ENCODE results near the gene MMP12. TPM values are rescaled to one million over a fixed set of nuclear protein-coding genes. Genes with fewer than 3 reads are reported as not detected.
"Not testable (repeated sequence)": the region's sequence is repeated elsewhere in the genome, so short reads cannot be mapped to it uniquely, and the experiment has no call there.

The MMP12 gene
- 4.0 and 4.6 TPM in 2 replicates for total RNA-seq (2014; rRNA removed; shearing (Covaris generic))

DNA sequence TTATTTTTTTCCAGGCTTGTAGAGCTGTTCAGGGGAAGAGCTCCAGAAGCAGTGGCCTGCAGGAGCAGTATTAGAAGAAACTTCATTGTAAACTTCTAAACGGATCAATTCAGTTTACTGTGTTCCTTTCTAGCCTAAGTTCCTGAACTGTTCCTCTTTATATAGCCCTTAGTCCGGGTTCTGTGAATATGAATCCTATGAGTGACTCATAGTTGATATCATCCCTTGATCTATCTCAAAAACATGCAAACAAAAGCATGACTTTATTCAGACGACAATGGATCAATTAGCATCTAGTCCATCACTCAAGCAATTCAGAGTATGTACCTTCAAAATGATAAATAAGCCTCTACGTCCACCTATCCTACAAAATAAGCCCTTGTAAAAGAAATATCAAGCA lies at the start of gene MMP12:
Gene MMP12 (minus strand): TSS at position 131 of the 400 bp plus-strand sequence. CDS start 45 bp downstream, at position 86.
- DNase-seq (ENCODE audit: low read depth): no peak

DNA sequence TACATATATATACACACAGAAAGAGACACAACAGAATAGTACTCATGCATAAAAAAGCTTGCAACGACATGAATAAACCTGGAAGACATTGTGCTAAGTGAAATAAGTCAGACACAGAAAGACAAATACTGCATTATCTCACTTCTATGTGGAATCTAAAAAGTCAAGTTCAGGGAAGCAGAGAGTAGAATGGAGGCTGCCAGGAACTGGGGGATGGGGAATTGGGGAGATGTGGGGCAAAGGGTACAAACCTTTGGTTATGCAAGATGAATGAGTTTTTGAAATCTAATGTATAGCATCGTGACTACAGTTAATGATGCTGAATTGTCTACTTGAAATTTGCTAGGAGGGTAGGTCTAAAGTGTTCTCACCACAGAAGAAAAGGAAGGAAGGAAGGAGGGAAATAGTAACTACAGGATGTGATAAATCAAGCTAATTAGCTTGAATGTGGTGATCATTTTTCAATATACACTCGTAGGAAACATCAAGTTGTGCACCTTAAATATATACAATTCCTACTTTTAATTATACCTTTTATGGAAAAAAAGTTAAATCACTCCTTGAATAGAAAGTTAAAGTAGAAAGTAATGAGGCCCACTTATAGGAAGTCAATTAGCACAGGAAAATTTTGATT lies 46.9 kb upstream of the MMP12 start:
- no peak for DNase-seq (ENCODE audit: low read depth)

- DNase-seq (ENCODE audit: low read depth): no peak
These were observed 45.4 kb upstream of the MMP12 start for GRCh38 chr11:102920118-102920684.

- DNase-seq (ENCODE audit: low read depth): no peak
These were observed 40.2 kb upstream of the MMP12 start for GRCh38 chr11:102915044-102915375.

- peak; percentile 43 for DNase-seq (ENCODE audit: low read depth)
These were observed 39.7 kb upstream of the MMP12 start for GRCh38 chr11:102914238-102915043.

DNA sequence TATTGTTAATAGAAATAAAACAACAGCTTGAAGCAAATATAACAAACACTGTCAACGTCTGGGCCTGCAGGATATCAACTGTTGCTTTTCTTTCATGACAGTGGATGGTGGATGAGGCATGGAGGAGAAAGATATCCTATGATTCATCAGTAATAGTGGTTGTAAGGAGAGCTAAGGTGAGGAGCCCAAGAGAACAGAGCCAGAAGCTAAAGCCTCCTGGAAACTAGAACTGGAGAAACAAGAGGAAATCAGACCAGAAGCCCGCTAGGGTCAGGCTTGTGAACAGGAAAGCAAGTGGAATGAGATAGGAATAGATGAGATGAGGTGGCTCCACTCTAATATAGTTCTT lies 37.7 kb upstream of the MMP12 start:
- DNase-seq (ENCODE audit: low read depth): peak; percentile 59

- peak; percentile 68 for DNase-seq (ENCODE audit: low read depth)
These were observed 37.1 kb upstream of the MMP12 start for GRCh38 chr11:102911758-102912481.

- peak; percentile 20 for DNase-seq (ENCODE audit: low read depth)
These were observed 31.1 kb upstream of the MMP12 start for GRCh38 chr11:102905848-102906247.

DNA sequence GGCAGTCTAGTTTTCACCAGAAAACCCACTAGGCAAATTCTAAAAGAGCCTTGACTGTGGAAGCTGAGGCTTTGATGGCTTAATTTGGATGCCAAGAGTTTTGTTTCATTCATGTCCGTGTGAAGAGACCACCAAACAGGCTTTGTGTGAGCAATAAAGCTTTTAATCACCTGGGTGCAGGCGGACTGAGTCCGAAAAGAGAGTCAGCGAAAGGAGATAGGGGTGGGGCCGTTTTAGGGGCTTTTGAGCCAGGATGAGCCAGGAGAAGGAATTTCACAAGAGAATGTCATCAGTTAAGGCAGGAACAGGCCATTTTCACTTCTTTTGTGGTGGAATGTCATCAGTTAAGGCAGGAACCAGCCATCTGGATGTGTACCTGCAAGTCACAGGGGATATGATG lies 29.1 kb upstream of the MMP12 start:
- DNase-seq (ENCODE audit: low read depth): not testable (repeated sequence)

DNA sequence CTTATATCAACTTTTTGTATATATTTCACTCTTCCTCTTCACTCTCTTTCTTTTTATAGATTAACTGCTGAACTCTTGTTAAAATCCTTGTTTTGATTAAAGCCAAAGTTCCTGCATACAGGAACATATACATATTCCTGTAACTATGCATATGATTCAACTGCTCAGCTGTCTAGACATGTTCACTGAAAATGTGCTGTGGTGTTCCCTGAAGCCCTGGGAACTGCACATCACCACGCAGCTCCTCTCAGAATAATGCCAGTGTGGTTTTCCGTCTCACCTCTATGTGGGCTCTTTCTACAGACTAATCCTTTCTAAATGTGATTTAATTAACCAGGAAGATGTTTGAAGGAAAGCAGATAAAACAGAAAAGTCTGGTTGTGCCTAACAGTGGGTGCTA lies 25.6 kb upstream of the MMP12 start:
- DNase-seq (ENCODE audit: low read depth): no peak

GRCh38 chr11:102891736-102892135 lies 17.0 kb upstream of the MMP12 start:
- no peak for DNase-seq (ENCODE audit: low read depth)

DNA sequence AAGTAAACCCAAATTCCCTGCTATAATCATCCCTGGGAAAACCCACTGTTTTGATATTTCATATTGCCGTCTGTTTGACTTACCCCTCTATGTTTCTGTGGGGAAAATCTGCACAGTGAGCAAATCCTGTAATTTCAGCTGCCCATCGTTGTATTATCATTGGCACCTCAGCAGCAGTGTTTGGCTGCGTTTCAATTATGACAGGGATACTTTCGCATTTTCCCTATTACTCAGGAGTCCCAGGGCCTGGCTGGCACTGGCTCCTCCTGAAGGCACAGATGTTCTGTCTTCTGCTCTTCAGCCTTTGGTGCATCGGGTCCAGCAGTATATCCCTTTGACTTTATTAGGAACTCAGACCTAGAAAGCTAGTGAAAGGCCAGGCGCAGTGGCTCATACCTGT lies 12.2 kb upstream of the MMP12 start:
- DNase-seq (ENCODE audit: low read depth): peak; percentile 61

DNA sequence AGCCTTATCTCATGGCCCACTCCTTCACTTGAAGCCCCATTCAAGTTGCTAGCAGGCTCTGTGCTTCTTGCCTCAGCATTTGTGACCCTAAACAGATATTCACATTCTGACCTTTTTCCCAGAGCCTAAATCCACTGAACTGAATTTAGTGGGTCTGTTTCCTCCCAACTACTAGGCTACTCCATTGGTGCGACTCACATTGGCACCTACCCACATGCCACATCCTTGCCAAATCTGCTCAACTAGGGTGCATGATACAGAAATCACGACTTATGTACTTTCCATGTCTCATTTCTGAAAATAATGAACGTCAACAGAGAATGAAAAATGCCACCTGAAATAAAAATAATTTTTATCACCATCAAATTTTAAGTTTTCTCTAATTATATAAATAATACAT lies 8.4 kb upstream of the MMP12 start:
- DNase-seq (ENCODE audit: low read depth): peak; percentile 34

DNA sequence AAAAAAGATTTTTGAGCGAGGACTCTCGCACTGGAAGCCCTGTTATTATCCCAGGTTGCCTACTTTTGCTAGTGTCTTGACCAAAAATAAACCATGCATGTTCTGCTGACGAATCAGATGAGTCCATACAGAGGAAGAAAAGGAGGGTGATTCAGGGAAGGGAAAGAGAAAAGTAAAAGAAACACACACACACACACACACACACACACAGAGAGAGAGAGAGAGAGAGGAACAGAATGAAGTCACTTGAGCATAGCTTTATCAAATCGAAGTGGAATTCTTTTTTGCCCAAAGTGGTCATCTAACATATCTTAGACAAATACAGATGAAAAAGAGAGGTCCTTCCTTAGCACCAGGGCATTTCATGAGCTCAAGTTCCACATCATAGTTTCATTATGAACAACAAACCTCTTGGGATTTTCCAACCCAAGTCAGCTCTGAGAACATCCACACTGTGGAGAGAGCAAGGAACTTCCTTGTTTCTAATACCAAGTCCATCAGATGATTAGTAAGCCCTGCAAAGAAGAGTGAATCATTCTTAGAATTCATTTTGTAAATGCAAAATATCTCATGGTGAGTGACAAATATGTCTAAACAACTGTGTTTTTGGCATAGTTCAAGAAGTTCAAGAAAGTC lies 7.7 kb upstream of the MMP12 start:
- peak; percentile 58 for DNase-seq (ENCODE audit: low read depth)

- no peak for DNase-seq (ENCODE audit: low read depth)
These were observed 5.0 kb upstream of the MMP12 start for GRCh38 chr11:102879801-102880200.

DNA sequence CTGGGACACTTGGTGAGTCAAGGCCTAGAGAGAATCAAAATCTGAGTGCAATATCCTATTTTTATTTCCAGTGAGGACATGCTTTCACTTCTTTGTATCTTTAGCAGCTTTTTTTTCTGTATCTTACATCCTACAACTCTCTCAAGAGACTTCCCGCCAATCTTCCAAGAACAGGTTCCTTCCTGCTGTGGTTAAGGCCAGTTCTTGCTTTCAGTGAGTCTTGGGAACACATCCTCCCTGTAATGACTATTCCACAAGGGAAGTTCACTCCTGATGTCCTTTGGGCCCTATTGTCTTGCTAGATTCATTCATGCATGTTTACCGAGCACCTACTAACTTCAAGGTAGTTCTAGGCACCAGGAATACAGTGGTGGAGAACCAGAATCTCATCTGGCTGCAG lies 3.8 kb upstream of the MMP12 start:
- no peak for DNase-seq (ENCODE audit: low read depth)

- DNase-seq (ENCODE audit: low read depth): peak; percentile 85
These were observed 5.3 kb downstream of the MMP12 start for GRCh38 chr11:102869354-102869964.

- peak; percentile 70 for DNase-seq (ENCODE audit: low read depth)
These were observed 6.4 kb downstream of the MMP12 start for GRCh38 chr11:102868339-102868738.

DNA sequence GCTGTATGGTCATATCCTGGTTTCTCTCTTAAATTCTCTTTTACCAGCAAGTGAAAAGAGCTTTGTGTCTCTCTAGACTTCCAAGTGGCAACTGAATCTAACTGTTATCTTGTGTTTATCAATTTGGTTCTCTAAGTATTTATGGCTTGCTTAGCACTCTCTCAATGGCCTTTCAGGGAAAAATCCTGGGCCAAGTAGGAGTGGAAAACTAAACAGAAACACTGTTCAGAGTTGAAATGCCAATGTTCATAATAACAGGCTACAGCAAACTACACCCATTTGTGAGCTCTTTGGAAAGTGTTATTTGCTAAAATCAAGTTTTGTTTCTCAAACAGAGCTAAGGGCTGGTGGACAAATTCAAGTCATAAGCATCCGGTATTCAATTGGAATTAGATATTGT lies 10.1 kb downstream of the MMP12 start:
- peak; percentile 22 for DNase-seq (ENCODE audit: low read depth)

DNA sequence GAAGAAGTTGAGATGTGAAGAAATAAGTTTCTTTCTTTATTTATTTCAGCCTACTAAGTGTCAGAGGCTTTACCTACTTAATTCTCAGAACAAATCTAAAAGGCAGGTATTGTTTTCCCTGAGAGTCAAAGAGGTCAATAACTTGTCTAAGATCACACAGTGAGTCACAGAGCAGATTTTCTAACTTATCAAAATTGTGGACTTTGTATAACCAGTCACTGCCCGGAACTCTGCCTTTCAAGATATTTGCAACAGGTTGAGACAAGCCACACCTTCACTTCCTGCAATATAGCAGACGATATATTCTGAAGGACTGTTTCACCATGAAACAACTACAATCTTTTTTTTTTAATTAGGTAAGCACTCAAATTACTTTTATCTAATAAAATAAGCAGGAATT lies 20.8 kb downstream of the MMP12 start:
- DNase-seq (ENCODE audit: low read depth): no peak

GRCh38 chr11:102853055-102853454 lies 21.7 kb downstream of the MMP12 start:
- no peak for DNase-seq (ENCODE audit: low read depth)
